GM12891 (cell line): ENCODE data around the gene MAPRE2.
"Not testable (repeated sequence)": the region's sequence is repeated elsewhere in the genome, so short reads cannot be mapped to it uniquely, and the experiment has no call there.

Experiments used
- DNase-seq: peaks from one replicate; pipeline ENCODE4 v3.0.0; 2011; ENCODE audit warnings: low spot score; ENCODE audit not compliant: insufficient read length
- FAIRE-seq: peaks from 2 replicates; lab custom pipeline; 2011; peaks lifted over from hg19 to GRCh38; lab: Jason Lieb, UNC
- PAX5 ChIP-seq: IDR thresholded peaks from 2 replicates; pipeline ENCODE4 v1.6.1; 2011; ENCODE audit warnings: low read length, moderate library complexity, mild to moderate bottlenecking; ENCODE audit not compliant: insufficient read depth, severe bottlenecking
- POLR2A ChIP-seq: IDR thresholded peaks from 2 replicates; pipeline ENCODE4 v1.6.1; 2011; ENCODE audit warnings: low read depth, low read length, control low read depth
- POLR2AphosphoS5 ChIP-seq: IDR thresholded peaks from 2 replicates; pipeline ENCODE4 v1.6.1; 2011; ENCODE audit warnings: low read depth, low read length, control low read depth
- POU2F2 ChIP-seq: IDR thresholded peaks from 2 replicates; pipeline ENCODE4 v1.6.1; 2011; ENCODE audit warnings: low read depth, mild to moderate bottlenecking, control low read depth, low read length, moderate library complexity
- SPI1 ChIP-seq: IDR thresholded peaks from 2 replicates; pipeline ENCODE4 v1.6.1; 2011; ENCODE audit warnings: low read depth, low read length, control low read depth
- TAF1 ChIP-seq: IDR thresholded peaks from 2 replicates; pipeline ENCODE4 v1.6.1; 2011; ENCODE audit warnings: low read depth, low read length, control low read depth

Gene MAPRE2

DNA sequence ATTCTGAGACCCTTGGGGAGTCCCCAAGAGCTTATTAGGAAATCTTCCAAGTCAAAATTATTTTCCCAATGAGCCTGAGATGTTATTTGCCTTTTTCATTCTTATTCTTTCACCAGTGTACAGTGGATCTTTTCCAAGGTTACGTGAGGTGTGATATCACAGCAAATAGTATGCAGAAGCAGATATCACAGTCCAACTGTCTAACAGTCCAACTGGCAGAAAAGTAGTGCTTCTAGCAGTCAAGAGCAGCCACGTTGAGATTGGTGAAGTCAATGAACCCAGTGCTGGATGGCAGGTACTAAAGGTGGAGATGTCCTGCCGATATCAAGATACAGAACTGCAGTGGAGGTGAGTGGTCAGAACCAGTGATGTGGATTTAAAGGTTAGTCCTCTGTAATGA is 120.7 kb downstream of the MAPRE2 start:
- DNase-seq (no peak), FAIRE-seq (no peak)
- TF ChIP-seq POU2F2: no peak
- no peak for TF ChIP-seq POLR2AphosphoS5
- TF ChIP-seq POLR2A: no peak
- no peak for TF ChIP-seq PAX5
- TF ChIP-seq SPI1: no peak
- no peak for TF ChIP-seq TAF1

DNA sequence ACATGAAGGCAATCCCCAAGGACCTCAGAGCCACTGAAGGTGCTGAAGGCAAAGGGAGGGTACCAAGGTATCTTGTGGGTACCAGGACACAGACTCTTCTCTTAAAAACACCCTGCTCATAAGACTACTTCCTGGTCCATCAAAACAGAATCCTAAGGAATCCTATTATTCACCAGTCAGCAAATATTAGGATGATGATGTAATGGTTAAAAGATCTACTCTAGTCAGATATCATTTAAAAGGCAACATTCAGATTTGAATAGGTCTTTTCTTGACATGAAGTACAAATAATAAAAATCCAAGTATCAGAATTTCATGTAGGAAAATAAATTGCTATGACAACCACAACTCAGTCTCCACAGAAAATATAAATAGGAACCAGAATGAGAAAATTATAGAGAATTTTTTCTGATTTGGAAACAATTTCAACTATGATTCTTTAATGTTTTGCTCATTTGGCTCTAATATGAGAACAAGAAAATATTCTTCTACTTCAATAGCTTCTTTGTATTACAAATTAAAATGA is 121.9 kb downstream of the MAPRE2 start:
- FAIRE-seq (no peak), DNase-seq (no peak)
- TF ChIP-seq POLR2AphosphoS5: no peak
- TF ChIP-seq TAF1: no peak
- TF ChIP-seq SPI1: no peak

GRCh38 chr18:35163721-35164120 is 122.5 kb downstream of the MAPRE2 start:
- FAIRE-seq (no peak), DNase-seq (no peak)
- no peak for TF ChIP-seq PAX5
- no peak for TF ChIP-seq POLR2AphosphoS5
- TF ChIP-seq POU2F2: no peak
- TF ChIP-seq SPI1: no peak
- no peak for TF ChIP-seq POLR2A

DNA sequence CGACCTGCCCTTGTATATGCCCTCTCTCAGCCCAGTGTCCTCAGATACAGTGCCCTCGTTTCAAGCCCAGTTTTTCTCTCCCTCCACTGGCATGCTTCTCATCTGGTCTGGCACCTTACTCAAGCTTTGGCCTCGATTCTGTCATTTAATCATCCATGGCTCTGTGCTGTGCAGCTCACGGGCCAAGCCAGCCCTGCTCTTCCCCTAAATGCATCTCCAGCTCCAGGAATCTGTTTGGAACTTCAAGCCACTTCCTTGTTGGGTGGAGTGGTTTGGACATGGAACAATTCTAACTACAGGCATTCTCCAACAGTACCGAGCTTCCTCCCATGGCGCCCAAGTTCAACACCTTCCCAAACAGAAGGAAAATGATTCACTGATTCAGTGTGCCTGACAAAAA is 122.9 kb downstream of the MAPRE2 start:
- no peak for DNase-seq
- TF ChIP-seq PAX5: no peak
- no peak for TF ChIP-seq POLR2A
- no peak for TF ChIP-seq SPI1
- TF ChIP-seq POU2F2: no peak
- TF ChIP-seq TAF1: no peak
- no peak for TF ChIP-seq POLR2AphosphoS5
- FAIRE-seq: no peak

DNA sequence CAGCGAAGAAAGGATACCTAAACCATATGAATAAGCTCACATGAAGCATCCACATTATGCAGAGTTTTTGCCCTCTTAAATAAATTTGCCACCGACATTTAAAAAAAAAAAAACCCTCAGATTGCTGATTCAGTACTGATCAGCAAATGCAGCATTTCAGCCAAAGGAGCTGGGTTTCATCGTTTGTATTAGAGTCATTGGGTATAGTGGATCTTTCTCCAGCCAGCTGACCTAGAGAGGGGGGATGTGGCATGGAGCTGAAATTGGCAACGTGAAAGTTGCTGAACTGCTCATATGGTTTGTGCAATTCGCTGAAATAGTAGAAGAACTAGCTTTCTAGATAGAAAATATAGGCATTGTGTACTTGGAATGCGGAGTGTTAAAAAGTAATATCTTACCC is 126.1 kb downstream of the MAPRE2 start:
- FAIRE-seq (no peak), DNase-seq (no peak)
- TF ChIP-seq PAX5: no peak
- no peak for TF ChIP-seq TAF1
- no peak for TF ChIP-seq SPI1
- TF ChIP-seq POLR2AphosphoS5: no peak
- TF ChIP-seq POU2F2: no peak
- no peak for TF ChIP-seq POLR2A

- DNase-seq (no peak), FAIRE-seq (no peak)
- TF ChIP-seq POU2F2: no peak
- TF ChIP-seq POLR2A: no peak
- TF ChIP-seq POLR2AphosphoS5: no peak
- TF ChIP-seq SPI1: no peak
- no peak for TF ChIP-seq PAX5
- no peak for TF ChIP-seq TAF1
These were observed 126.6 kb downstream of the MAPRE2 start for GRCh38 chr18:35167857-35168256.

DNA sequence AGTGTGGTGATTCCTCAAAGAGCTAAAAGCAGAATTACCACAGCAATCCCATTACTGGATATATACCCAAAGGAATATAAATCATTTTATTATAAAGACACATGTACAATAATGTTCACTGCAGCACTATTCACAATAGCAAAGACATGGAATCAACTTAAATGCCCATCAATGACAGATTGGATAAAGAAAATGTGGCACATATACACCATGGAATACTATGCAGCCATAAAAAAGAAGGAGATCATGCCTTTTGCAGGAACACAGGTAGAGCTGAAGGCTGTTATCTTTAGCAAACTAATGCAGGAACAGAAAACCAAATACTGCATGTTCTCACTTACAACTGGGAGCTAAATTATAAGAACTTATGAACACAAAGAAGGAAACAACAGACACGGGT is 129.1 kb downstream of the MAPRE2 start:
- not testable (repeated sequence) for DNase-seq, FAIRE-seq

- FAIRE-seq (no peak), DNase-seq (no peak)
- no peak for TF ChIP-seq POU2F2
- no peak for TF ChIP-seq POLR2AphosphoS5
- TF ChIP-seq PAX5: no peak
- no peak for TF ChIP-seq POLR2A
- no peak for TF ChIP-seq SPI1
- TF ChIP-seq TAF1: no peak
These were observed 130.2 kb downstream of the MAPRE2 start for GRCh38 chr18:35171315-35171987.

DNA sequence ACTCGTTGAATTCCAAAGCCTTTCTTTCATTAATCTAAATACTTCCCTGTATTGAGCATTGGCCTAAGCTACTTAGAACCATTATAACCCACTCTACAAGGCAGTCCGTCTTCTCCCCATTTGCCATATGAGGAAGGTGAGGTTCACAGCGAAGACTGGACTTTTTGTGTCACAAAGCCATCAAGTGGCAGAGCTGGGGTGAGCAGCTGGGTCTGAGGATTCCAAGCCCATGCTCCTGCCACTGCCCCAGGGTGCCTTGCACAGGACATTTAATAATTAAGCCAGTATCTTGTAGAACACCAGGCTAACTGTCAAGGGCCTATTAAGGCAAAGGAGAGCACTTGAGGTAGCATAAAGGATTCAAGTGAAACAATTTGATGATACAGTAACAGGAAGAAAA is 130.8 kb downstream of the MAPRE2 start:
- DNase-seq (no peak), FAIRE-seq (no peak)
- no peak for TF ChIP-seq TAF1
- no peak for TF ChIP-seq PAX5
- TF ChIP-seq POLR2AphosphoS5: no peak
- TF ChIP-seq SPI1: no peak
- no peak for TF ChIP-seq POU2F2
- no peak for TF ChIP-seq POLR2A

DNA sequence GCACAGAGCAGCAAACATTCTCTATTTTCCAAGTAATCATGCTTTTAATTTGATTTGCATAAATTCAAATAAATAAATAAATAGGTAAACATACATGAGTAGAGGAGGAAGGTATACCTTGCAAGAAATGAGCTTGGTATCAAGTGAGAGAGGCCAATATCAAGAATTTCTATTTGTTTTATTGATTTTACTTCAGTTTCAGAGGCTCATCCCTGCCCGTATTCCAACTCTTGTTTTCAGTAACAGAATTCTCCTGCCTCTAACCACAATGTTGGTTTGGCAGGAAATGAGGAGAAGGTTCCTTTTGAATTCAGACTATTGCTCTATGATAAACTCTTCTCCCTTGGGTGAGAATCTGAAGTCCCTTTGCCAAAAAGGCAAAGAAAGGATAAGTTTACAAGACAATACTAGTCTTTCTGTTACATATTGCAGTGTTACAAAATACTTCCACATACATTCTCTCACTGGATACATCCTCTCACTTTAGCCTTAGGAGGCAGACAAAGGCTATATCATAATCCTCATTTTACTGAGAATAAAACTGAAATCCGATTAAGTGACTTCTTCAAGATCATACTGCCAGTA is 131.3 kb downstream of the MAPRE2 start:
- FAIRE-seq: no peak
- DNase-seq: no peak
- no peak for TF ChIP-seq TAF1
- TF ChIP-seq POU2F2: no peak
